Body of pancreas (tissue), 4 donors: ENCODE data around the gene DFFA. TPM values are rescaled to one million over a fixed set of nuclear protein-coding genes. Genes with fewer than 3 reads are reported as not detected.

Experiments
- ATAC-seq: fragments of 150-250 bp; one replicate; pipeline ENCODE4 v1.9.1; 2016
- DNase-seq, 4 donors: peaks; one replicate each; pipeline ENCODE4 v3.0.0-alpha.2; 2019
- H3K27ac ChIP-seq, 4 donors: fragments of 200-600 bp; sonication (generic); 1 replicate in 3 of 4; 2 replicates in 1 of 4; pipeline versions ENCODE4 v1.5.1 to v1.6.1; 2016 to 2019; ENCODE audit warnings: mild to moderate bottlenecking in 1 of 4, mixed read lengths in 1 of 4, moderate library complexity in 1 of 4
- H3K27me3 ChIP-seq, 2 donors: fragments of 200-600 bp; sonication (generic); one replicate each; pipeline ENCODE4 v1.6.0; 2016; ENCODE audit warnings: mild to moderate bottlenecking in 1 of 2
- H3K36me3 ChIP-seq, 2 donors: fragments of 200-600 bp; sonication (generic); replicated peaks in 1 of 2; 2 replicates each; pipeline ENCODE4 v1.5.1; 2016; ENCODE audit warnings: low read depth in 2 of 2; ENCODE audit not compliant: insufficient read depth in 1 of 2
- H3K4me1 ChIP-seq: fragments of 200-600 bp; sonication (generic); one replicate; pipeline ENCODE4 v1.6.0; 2016
- H3K4me3 ChIP-seq, 2 donors: fragments of 200-600 bp; sonication (generic); 1 replicate in 1 of 2; 2 replicates in 1 of 2; pipeline ENCODE4 v1.5.1; 2016 to 2019
- H3K9me3 ChIP-seq, 3 donors: fragments of 200-600 bp; sonication (generic); 1 replicate in 2 of 3; 2 replicates in 1 of 3; pipeline ENCODE4 v1.5.1; 2016
- POLR2A ChIP-seq, 3 donors: fragments of 450-650 bp; IDR thresholded peaks; one replicate each; pipeline ENCODE4 v1.6.1; 2016; ENCODE audit warnings: antibody characterized with exemption in 3 of 3, mild to moderate bottlenecking in 2 of 3
- WGBS, 2 donors: methylation state at CpG; one replicate each; pipeline ENCODE4 v1.1.5; 2017; 5-methylcytosine and 5-hydroxymethylcytosine counted together
- intact Hi-C: fragments of 100-400 bp; cut with DNase I; formaldehyde crosslinking; loops from one replicate; pipeline ENCODE4 v1.15.1; 2023
- total RNA-seq, 2 donors: library from RNA; depleted of rRNA; stranded (reverse); fragments of >200 nt; gene quantifications; one replicate each; pipeline ENCODE4 v1.1.0, GENCODE V29; 2016
- TF ChIP-seq, protein P1 (sequence below), 7 experiments: fragments of 450-650 bp in 4 of 7; fragments of 200-600 bp in 3 of 7; sonication (generic) in 3 of 7; IDR thresholded peaks; one replicate each; pipeline ENCODE4 v1.5.1; 2016 to 2019; ENCODE audit warnings: antibody characterized with exemption in 7 of 7

The DFFA gene, protein sequence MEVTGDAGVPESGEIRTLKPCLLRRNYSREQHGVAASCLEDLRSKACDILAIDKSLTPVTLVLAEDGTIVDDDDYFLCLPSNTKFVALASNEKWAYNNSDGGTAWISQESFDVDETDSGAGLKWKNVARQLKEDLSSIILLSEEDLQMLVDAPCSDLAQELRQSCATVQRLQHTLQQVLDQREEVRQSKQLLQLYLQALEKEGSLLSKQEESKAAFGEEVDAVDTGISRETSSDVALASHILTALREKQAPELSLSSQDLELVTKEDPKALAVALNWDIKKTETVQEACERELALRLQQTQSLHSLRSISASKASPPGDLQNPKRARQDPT
- total RNA-seq, result 10 to 100 TPM; 13.5 TPM

DNA sequence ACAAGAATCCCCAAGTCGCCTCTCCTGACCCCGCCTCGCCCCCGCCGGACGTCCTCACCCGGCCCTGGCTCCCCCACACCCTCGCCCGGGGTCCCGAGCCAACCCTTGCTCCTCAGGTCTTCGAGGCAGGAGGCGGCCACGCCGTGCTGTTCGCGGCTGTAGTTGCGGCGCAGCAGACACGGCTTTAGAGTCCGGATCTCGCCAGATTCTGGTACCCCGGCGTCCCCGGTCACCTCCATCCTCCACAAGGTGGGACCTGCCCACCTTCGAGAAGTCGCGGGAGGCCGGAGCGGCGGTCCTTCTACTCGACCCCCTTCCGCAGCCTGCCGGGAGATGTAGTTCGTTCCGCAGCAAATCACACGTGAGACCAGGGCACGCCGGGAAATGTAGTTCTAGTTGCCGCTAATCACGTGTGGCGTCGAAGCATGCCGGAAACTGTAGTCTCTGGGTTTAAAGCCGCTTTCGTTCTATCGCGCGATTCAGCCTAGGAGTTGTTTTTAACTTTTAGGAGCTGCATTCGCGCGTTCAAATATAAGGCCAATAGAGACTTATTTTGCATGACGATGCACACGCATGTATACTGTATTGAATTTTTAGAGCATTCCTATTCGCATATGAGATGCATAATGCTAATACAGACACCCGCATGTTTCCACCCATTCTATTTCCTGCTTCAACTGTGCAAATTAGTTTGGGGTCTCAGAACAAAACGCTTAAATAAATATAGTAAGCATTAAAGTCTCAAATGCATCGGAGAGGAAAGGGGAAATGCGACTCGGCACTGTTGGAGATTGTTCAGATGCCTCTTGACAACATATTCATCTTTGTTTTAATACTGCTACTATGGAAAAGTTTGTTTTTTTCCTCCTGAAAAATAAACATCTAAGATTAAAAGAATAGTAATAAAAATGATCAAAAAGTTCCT lies at the start of gene DFFA:
TSS of gene DFFA (minus strand) at position 310 of the 925 bp plus-strand sequence. CDS start at position 239, 71 bp downstream.
- 1% methylated on average over 30 to 59 of the region's 59 CpGs for WGBS, 2 donors
- DNase-seq (peak; percentile 92 to 96 (median 94)), ATAC-seq (peak; percentile 90)
- Histone ChIP-seq H3K27me3 (no peaks in the 10 kb centered on the region), H3K27ac (peak within 1 kb of the TSS; percentile 51 to 77 (median 62)), H3K4me3 (peak within 1 kb of the TSS; percentile 90), H3K36me3 (peaks cover 0 to 6% of the 10 kb centered on the region in 2 donors), H3K9me3 (no peaks in the 10 kb centered on the region), H3K4me1 (peaks cover 32% of the 10 kb centered on the region)
- intact Hi-C loops, result no loop called here
- TF ChIP-seq POLR2A (IDR thresholded peaks at IDR 0.05), result peak in 2 of 3 donors; percentile 48 to 52
- TF ChIP-seq, protein P1, sequence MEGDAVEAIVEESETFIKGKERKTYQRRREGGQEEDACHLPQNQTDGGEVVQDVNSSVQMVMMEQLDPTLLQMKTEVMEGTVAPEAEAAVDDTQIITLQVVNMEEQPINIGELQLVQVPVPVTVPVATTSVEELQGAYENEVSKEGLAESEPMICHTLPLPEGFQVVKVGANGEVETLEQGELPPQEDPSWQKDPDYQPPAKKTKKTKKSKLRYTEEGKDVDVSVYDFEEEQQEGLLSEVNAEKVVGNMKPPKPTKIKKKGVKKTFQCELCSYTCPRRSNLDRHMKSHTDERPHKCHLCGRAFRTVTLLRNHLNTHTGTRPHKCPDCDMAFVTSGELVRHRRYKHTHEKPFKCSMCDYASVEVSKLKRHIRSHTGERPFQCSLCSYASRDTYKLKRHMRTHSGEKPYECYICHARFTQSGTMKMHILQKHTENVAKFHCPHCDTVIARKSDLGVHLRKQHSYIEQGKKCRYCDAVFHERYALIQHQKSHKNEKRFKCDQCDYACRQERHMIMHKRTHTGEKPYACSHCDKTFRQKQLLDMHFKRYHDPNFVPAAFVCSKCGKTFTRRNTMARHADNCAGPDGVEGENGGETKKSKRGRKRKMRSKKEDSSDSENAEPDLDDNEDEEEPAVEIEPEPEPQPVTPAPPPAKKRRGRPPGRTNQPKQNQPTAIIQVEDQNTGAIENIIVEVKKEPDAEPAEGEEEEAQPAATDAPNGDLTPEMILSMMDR (IDR thresholded peaks at IDR 0.05), result no peak

DNA sequence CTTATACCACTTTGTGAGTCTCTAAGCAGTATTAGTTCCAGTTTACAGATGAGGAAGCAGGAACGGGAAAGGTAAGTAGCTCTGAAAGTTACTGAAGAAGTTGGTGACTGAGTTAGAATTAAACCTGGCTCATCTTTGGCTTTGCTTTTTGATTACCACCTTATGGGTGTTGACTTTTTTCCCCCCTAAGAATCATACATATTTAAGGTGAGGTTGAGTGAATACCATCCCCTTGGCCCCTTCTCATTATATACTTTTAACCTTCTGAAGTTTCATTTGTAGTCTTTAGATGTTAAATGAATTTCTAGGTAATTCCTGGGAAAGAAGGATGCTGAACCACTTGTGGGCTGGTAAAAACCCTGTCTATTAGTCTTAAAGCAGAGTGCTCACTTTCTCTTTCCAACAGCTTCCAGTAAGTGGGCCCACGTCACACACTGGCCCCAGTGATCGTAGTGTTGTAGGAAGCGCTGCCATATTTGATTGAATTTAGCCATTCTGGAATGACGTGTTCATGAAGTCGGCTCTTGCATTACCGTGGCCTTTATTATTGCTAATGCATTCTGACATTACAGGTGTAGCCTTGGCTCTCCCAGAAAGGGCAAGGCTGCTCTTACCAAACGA lies 49.3 kb upstream of the DFFA start:
- H3K36me3 ChIP-seq, result no peaks in the 10 kb centered on the region
- intact Hi-C loops, result no loop called here
- no peak for DNase-seq
- peaks cover 30% of the 10 kb centered on the region for H3K4me1 ChIP-seq
- H3K27ac ChIP-seq, result no peak overlapping the region
- ATAC-seq, result no peak
- no peaks in the 10 kb centered on the region for H3K27me3 ChIP-seq
- no peaks in the 10 kb centered on the region for H3K9me3 ChIP-seq
- WGBS, 2 donors, result 83 to 93% methylated on average over 8 of the region's 8 CpGs
- no peak overlapping the region for H3K4me3 ChIP-seq
- TF ChIP-seq, protein P1 (IDR thresholded peaks at IDR 0.05), result no peak
- no peak for TF ChIP-seq POLR2A (IDR thresholded peaks at IDR 0.05)

DNA sequence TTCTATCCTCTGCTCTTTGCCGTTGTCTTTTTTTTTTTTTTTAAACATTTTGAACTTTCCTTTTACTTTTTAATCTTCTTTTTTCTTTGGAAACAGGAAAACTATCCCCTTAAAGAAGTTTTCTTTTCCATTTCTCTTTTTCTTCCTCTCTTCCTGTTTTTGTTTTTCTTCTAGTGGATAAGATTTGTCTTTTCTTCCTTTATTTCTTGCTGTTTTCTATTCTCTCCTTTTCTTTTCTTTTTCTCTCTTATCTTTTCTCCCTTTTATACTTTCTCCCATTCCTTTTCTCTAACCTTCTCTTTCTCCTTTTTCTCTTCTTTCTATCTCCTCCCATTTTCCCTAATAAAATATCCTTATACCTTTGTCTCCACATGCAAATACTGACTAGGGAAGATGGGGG lies 48.6 kb upstream of the DFFA start:
- Histone ChIP-seq H3K27ac (no peak overlapping the region), H3K36me3 (no peaks in the 10 kb centered on the region)

DNA sequence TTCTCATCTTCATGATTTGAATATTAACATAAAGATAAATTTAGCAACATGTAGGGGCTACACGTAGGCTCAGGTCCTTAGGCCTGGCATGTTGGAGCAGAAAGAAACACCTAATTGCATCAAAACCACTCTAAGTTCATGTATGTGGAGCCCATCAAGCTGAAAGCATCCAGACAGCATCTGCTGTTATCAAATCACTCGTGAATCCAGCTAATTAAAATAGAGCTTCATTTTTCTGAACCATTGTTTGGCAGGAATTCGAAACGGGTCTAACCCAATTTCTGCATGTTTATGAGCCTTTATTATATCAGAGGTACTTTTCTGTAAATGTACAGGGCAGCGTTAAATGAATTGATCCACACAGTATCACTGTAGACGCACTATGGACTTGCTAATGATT lies 48.2 kb upstream of the DFFA start:
- no peak for ATAC-seq
- Histone ChIP-seq H3K27me3 (no peaks in the 10 kb centered on the region), H3K36me3 (no peaks in the 10 kb centered on the region), H3K4me1 (peaks cover 41% of the 10 kb centered on the region), H3K9me3 (no peaks in the 10 kb centered on the region), H3K27ac (no peak overlapping the region), H3K4me3 (no peak overlapping the region)
- intact Hi-C loops, result no loop called here
- 94 to 95% methylated on average over 6 of the region's 6 CpGs for WGBS, 2 donors
- TF ChIP-seq POLR2A (IDR thresholded peaks at IDR 0.05), result no peak
- TF ChIP-seq, protein P1 (IDR thresholded peaks at IDR 0.05), result no peak
- DNase-seq, result no peak

More for the DNA sequence above, 48.6 kb upstream of the DFFA start:
- Histone ChIP-seq H3K4me1 (peaks cover 37% of the 10 kb centered on the region), H3K27me3 (no peaks in the 10 kb centered on the region), H3K9me3 (no peaks in the 10 kb centered on the region), H3K4me3 (no peak overlapping the region)
- DNase-seq, result no peak
- TF ChIP-seq, protein P1 (IDR thresholded peaks at IDR 0.05), result no peak
- TF ChIP-seq POLR2A (IDR thresholded peaks at IDR 0.05), result no peak
- no peak for ATAC-seq
- WGBS, 2 donors, result 81 to 86% methylated on average over 1 of the region's 1 CpG
- intact Hi-C loops, result no loop called here
